Glutamatergic neuron (in vitro differentiated cells): ENCODE measurements around the gene CMSS1. TPM values are rescaled to one million over a fixed set of nuclear protein-coding genes. Genes with fewer than 3 reads are reported as not detected.

ENCODE experiments used
- DNase-seq: peaks from one replicate; pipeline ENCODE4 v3.0.0; 2022
- H3K27ac Mint-ChIP-seq: one replicate; pipeline ENCODE4 v1.8.0; 2020; ENCODE audit warnings: mild to moderate bottlenecking, mixed read lengths, inconsistent platforms; ENCODE audit not compliant: unreplicated experiment
- H3K27me3 Mint-ChIP-seq: one replicate; pipeline ENCODE4 v1.8.0; 2020; ENCODE audit warnings: mild to moderate bottlenecking, moderate library complexity, mixed read lengths, inconsistent platforms; ENCODE audit not compliant: unreplicated experiment
- H3K36me3 Mint-ChIP-seq: one replicate; pipeline ENCODE4 v1.8.0; 2020; ENCODE audit warnings: mild to moderate bottlenecking, mixed read lengths, inconsistent platforms; ENCODE audit not compliant: unreplicated experiment
- H3K4me1 Mint-ChIP-seq: one replicate; pipeline ENCODE4 v1.8.0; 2020; ENCODE audit warnings: mild to moderate bottlenecking, low read depth, mixed read lengths, inconsistent platforms; ENCODE audit not compliant: unreplicated experiment
- H3K4me3 Mint-ChIP-seq: one replicate; pipeline ENCODE4 v1.8.0; 2020; ENCODE audit warnings: mild to moderate bottlenecking, mixed read lengths, inconsistent platforms; ENCODE audit not compliant: unreplicated experiment
- H3K9me3 Mint-ChIP-seq: one replicate; pipeline ENCODE4 v1.8.0; 2020; ENCODE audit warnings: mild to moderate bottlenecking, moderate library complexity, mixed read lengths, inconsistent platforms; ENCODE audit not compliant: unreplicated experiment
- total RNA-seq: library from RNA; stranded (reverse); fragmentation: NEBNext Ultra II Directional; extraction: Animal tissue kit (Norgen Biotek cat#: 25700); gene quantifications from one replicate; pipeline ENCODE4 v1.2.1, GENCODE V29; 2021; ENCODE audit not compliant: unreplicated experiment
- TF ChIP-seq, protein P1 (sequence below): fragments of 200-600 bp; sonication (generic); IDR thresholded peaks from one replicate; pipeline ENCODE4 v1.5.0; 2021; ENCODE audit not compliant: partially characterized antibody, unreplicated experiment

Gene CMSS1
- total RNA-seq, 1 donor from 2014 or later = 37.8 TPM

DNA sequence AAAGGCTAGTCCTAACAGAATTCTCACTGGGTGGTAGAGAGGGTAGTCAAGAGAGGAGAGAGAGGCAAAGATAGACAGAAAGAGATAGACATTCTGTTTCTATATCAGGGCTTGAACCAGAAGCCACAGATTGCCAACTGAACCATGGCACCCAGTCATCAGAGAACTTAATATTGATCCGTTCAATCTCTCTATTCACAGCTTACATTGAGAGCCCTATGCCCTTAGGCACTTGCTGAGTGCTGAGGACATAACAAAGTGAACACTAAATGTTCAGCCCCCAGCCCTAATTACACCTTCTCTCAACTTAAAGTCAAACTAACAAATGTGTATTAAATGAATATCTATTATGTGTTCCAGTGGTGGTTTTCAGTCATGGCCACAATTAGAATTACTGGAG, 172.5 kb downstream of the CMSS1 start:
- peaks cover 10% of the 10 kb centered on the region for H3K36me3 Mint-ChIP-seq
- H3K4me1 Mint-ChIP-seq = peaks cover 2% of the 10 kb centered on the region
- H3K4me3 Mint-ChIP-seq = no peak overlapping the region
- no peaks in the 10 kb centered on the region for H3K9me3 Mint-ChIP-seq
- TF ChIP-seq, protein P1, sequence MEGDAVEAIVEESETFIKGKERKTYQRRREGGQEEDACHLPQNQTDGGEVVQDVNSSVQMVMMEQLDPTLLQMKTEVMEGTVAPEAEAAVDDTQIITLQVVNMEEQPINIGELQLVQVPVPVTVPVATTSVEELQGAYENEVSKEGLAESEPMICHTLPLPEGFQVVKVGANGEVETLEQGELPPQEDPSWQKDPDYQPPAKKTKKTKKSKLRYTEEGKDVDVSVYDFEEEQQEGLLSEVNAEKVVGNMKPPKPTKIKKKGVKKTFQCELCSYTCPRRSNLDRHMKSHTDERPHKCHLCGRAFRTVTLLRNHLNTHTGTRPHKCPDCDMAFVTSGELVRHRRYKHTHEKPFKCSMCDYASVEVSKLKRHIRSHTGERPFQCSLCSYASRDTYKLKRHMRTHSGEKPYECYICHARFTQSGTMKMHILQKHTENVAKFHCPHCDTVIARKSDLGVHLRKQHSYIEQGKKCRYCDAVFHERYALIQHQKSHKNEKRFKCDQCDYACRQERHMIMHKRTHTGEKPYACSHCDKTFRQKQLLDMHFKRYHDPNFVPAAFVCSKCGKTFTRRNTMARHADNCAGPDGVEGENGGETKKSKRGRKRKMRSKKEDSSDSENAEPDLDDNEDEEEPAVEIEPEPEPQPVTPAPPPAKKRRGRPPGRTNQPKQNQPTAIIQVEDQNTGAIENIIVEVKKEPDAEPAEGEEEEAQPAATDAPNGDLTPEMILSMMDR = no peak
- H3K27me3 Mint-ChIP-seq = peaks cover 2% of the 10 kb centered on the region
- no peak overlapping the region for H3K27ac Mint-ChIP-seq
- DNase-seq = no peak

DNA sequence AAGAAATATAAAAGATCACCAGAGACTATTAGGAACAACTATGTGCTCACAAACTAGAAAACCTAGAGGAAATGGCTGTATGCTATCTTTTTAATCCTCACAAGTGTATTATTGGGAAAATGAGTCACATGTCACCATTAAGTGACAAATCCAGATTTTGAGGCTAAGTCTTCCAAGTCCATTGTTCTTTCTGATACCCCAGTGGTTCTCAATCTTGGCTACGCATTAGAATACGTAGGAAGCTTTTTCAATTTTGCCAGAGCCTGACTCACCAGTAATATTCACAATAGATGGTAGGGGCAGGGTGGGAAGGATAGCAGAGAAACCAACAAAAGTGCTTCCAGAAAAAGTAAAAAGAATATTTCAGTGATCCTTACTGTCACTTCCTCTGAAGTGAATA, 179.6 kb downstream of the CMSS1 start:
- Mint-ChIP-seq H3K4me1 (no peaks in the 10 kb centered on the region), H3K27ac (no peak overlapping the region), H3K27me3 (peaks cover 2% of the 10 kb centered on the region), H3K9me3 (no peaks in the 10 kb centered on the region), H3K36me3 (peaks cover 17% of the 10 kb centered on the region), H3K4me3 (no peak overlapping the region)
- no peak for DNase-seq
- TF ChIP-seq, protein P1 = no peak

GRCh38 chr3:99999536-99999935, 181.9 kb downstream of the CMSS1 start:
- Mint-ChIP-seq H3K4me3 (no peak overlapping the region), H3K4me1 (no peaks in the 10 kb centered on the region), H3K9me3 (no peaks in the 10 kb centered on the region), H3K27ac (no peak overlapping the region), H3K27me3 (peaks cover under 1% of the 10 kb centered on the region), H3K36me3 (peaks cover 9% of the 10 kb centered on the region)
- TF ChIP-seq, protein P1 = no peak
- DNase-seq = no peak

DNA sequence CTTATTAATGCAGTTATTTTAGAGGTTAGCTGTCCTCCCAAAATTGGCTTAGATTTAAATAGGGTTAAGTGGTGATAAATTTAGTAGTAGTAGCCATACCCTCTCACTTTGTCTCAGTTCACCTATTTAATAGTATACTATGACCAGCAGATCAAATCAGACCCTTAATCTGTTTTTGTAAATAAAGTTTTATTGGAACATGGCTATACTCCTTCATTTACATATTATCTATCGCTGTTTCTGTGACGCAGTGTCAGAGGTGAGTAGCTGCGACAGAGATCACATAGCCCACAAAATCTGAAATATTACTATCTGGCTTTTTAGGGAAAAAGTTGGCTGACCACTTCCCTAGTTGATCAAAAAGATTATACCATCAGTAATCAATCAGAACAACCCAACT, 183.4 kb downstream of the CMSS1 start:
- H3K27ac Mint-ChIP-seq = no peak overlapping the region
- TF ChIP-seq, protein P1 = no peak

GRCh38 chr3:100001526-100002270, 184.0 kb downstream of the CMSS1 start:
- H3K4me3 Mint-ChIP-seq = no peak overlapping the region

More for the DNA sequence above, 183.4 kb downstream of the CMSS1 start:
- DNase-seq = no peak
- Mint-ChIP-seq H3K4me3 (no peak overlapping the region), H3K27me3 (peaks cover 1% of the 10 kb centered on the region), H3K4me1 (no peaks in the 10 kb centered on the region), H3K9me3 (no peaks in the 10 kb centered on the region), H3K36me3 (peaks cover 4% of the 10 kb centered on the region)

More at GRCh38 chr3:100001526-100002270, 184.0 kb downstream of the CMSS1 start:
- no peak overlapping the region for H3K27ac Mint-ChIP-seq
- peaks cover 3% of the 10 kb centered on the region for H3K27me3 Mint-ChIP-seq
- no peaks in the 10 kb centered on the region for H3K9me3 Mint-ChIP-seq
- H3K36me3 Mint-ChIP-seq = no peaks in the 10 kb centered on the region
- DNase-seq = no peak
- TF ChIP-seq, protein P1 = no peak
- H3K4me1 Mint-ChIP-seq = no peaks in the 10 kb centered on the region
